Measurements from ENCODE around the gene WIZ. TPM values are rescaled to one million over a fixed set of nuclear protein-coding genes. Genes with fewer than 3 reads are reported as not detected.

The WIZ gene
- total RNA-seq, 1 donor from 2014 or later = 38.7 TPM

GRCh38 chr19:15436826-15437110 lies 13.0 kb downstream of the WIZ start:
- Mint-ChIP-seq H3K36me3 (ENCODE audit: low read depth) (peaks cover 3% of the 10 kb centered on the region), H3K4me1 (ENCODE audit: low read depth) (peaks cover 15% of the 10 kb centered on the region), H3K4me3 (no peak overlapping the region), H3K9me3 (no peaks in the 10 kb centered on the region), H3K27me3 (ENCODE audit: insufficient read depth) (no peaks in the 10 kb centered on the region), H3K27ac (no peak overlapping the region)
- DNase-seq (ENCODE audit: low spot score) = no peak
- intact Hi-C loops (cut with micrococcal nuclease) = no loop called here

- peaks cover 20% of the 10 kb centered on the region for H3K4me1 Mint-ChIP-seq (ENCODE audit: low read depth)
- no peaks in the 10 kb centered on the region for H3K9me3 Mint-ChIP-seq
- DNase-seq (ENCODE audit: low spot score) = no peak
- no peak overlapping the region for H3K4me3 Mint-ChIP-seq
- intact Hi-C loops (cut with micrococcal nuclease) = no loop called here
- no peaks in the 10 kb centered on the region for H3K27me3 Mint-ChIP-seq (ENCODE audit: insufficient read depth)
- peaks cover 4% of the 10 kb centered on the region for H3K36me3 Mint-ChIP-seq (ENCODE audit: low read depth)
- H3K27ac Mint-ChIP-seq = no peak overlapping the region
Observed at GRCh38 chr19:15436012-15436825, 13.5 kb downstream of the WIZ start.

GRCh38 chr19:15433519-15434069 lies 16.2 kb downstream of the WIZ start:
- Mint-ChIP-seq H3K4me3 (peak overlapping the region; percentile 91), H3K36me3 (ENCODE audit: low read depth) (peaks cover 8% of the 10 kb centered on the region), H3K9me3 (no peaks in the 10 kb centered on the region), H3K27ac (peak overlapping the region; percentile 88), H3K4me1 (ENCODE audit: low read depth) (peaks cover 31% of the 10 kb centered on the region), H3K27me3 (ENCODE audit: insufficient read depth) (no peaks in the 10 kb centered on the region)
- intact Hi-C loops (cut with micrococcal nuclease) = loop anchor here (1.0 kb wide), 2 partner anchors 16 to 34 kb away; partner anchors contain the start of gene WIZ
- no peak for DNase-seq (ENCODE audit: low spot score)

- peak; percentile 94 for DNase-seq (ENCODE audit: low spot score)
- Mint-ChIP-seq H3K4me3 (peak overlapping the region; percentile 91), H3K9me3 (no peaks in the 10 kb centered on the region), H3K36me3 (ENCODE audit: low read depth) (peaks cover 11% of the 10 kb centered on the region), H3K27me3 (ENCODE audit: insufficient read depth) (no peaks in the 10 kb centered on the region), H3K4me1 (ENCODE audit: low read depth) (peaks cover 31% of the 10 kb centered on the region), H3K27ac (peak overlapping the region; percentile 88)
- intact Hi-C loops (cut with micrococcal nuclease) = loop anchor here (1.0 kb wide), 6 partner anchors 14 to 122 kb away; partner anchors contain the start of genes AKAP8 and WIZ
Observed at GRCh38 chr19:15432629-15433518, 16.9 kb downstream of the WIZ start.

- Mint-ChIP-seq H3K4me3 (peak overlapping the region; percentile 99), H3K4me1 (ENCODE audit: low read depth) (peaks cover 31% of the 10 kb centered on the region), H3K36me3 (ENCODE audit: low read depth) (peaks cover 17% of the 10 kb centered on the region), H3K27ac (peak overlapping the region; percentile 96), H3K9me3 (no peaks in the 10 kb centered on the region), H3K27me3 (ENCODE audit: insufficient read depth) (no peaks in the 10 kb centered on the region)
- intact Hi-C loops (cut with micrococcal nuclease) = loop anchor here (1.0 kb wide), 4 partner anchors 13 to 123 kb away; partner anchors contain the start of gene AKAP8
- DNase-seq (ENCODE audit: low spot score) = no peak
Observed at GRCh38 chr19:15432018-15432494, 17.7 kb downstream of the WIZ start.

- Mint-ChIP-seq H3K9me3 (no peaks in the 10 kb centered on the region), H3K4me3 (peak overlapping the region; percentile 99), H3K27me3 (ENCODE audit: insufficient read depth) (no peaks in the 10 kb centered on the region), H3K36me3 (ENCODE audit: low read depth) (peaks cover 21% of the 10 kb centered on the region), H3K4me1 (ENCODE audit: low read depth) (peaks cover 32% of the 10 kb centered on the region), H3K27ac (peak overlapping the region; percentile 96)
- intact Hi-C loops (cut with micrococcal nuclease) = loop anchor here (1.0 kb wide), 4 partner anchors 12 to 124 kb away; partner anchors contain the start of gene AKAP8
- no peak for DNase-seq (ENCODE audit: low spot score)
Observed at GRCh38 chr19:15431396-15432017, 18.2 kb downstream of the WIZ start.

- H3K36me3 Mint-ChIP-seq (ENCODE audit: low read depth) = peaks cover 28% of the 10 kb centered on the region
- H3K27me3 Mint-ChIP-seq (ENCODE audit: insufficient read depth) = no peaks in the 10 kb centered on the region
- peak overlapping the region; percentile 96 for H3K27ac Mint-ChIP-seq
- H3K4me3 Mint-ChIP-seq = peak overlapping the region; percentile 99
- no peaks in the 10 kb centered on the region for H3K9me3 Mint-ChIP-seq
- intact Hi-C loops (cut with micrococcal nuclease) = no loop called here
- DNase-seq (ENCODE audit: low spot score) = no peak
- H3K4me1 Mint-ChIP-seq (ENCODE audit: low read depth) = peaks cover 34% of the 10 kb centered on the region
Observed at GRCh38 chr19:15430526-15431120, 19.1 kb downstream of the WIZ start.

- H3K9me3 Mint-ChIP-seq = no peaks in the 10 kb centered on the region
- peaks cover 34% of the 10 kb centered on the region for H3K4me1 Mint-ChIP-seq (ENCODE audit: low read depth)
- DNase-seq (ENCODE audit: low spot score) = no peak
- intact Hi-C loops (cut with micrococcal nuclease) = no loop called here
- H3K4me3 Mint-ChIP-seq = peak overlapping the region; percentile 99
- no peak overlapping the region for H3K27ac Mint-ChIP-seq
- H3K27me3 Mint-ChIP-seq (ENCODE audit: insufficient read depth) = no peaks in the 10 kb centered on the region
- H3K36me3 Mint-ChIP-seq (ENCODE audit: low read depth) = peaks cover 30% of the 10 kb centered on the region
Observed at GRCh38 chr19:15429825-15430467, 19.8 kb downstream of the WIZ start.

GRCh38 chr19:15428956-15429824 lies 20.6 kb downstream of the WIZ start:
- Mint-ChIP-seq H3K4me3 (peak overlapping the region; percentile 26), H3K9me3 (no peaks in the 10 kb centered on the region), H3K27ac (no peak overlapping the region), H3K27me3 (ENCODE audit: insufficient read depth) (no peaks in the 10 kb centered on the region), H3K36me3 (ENCODE audit: low read depth) (peaks cover 32% of the 10 kb centered on the region), H3K4me1 (ENCODE audit: low read depth) (peaks cover 34% of the 10 kb centered on the region)
- DNase-seq (ENCODE audit: low spot score) = no peak
- intact Hi-C loops (cut with micrococcal nuclease) = no loop called here

- intact Hi-C loops (cut with micrococcal nuclease) = no loop called here
- Mint-ChIP-seq H3K9me3 (no peaks in the 10 kb centered on the region), H3K4me1 (ENCODE audit: low read depth) (peaks cover 28% of the 10 kb centered on the region), H3K27ac (no peak overlapping the region), H3K27me3 (ENCODE audit: insufficient read depth) (no peaks in the 10 kb centered on the region), H3K36me3 (ENCODE audit: low read depth) (peaks cover 40% of the 10 kb centered on the region), H3K4me3 (no peak overlapping the region)
- no peak for DNase-seq (ENCODE audit: low spot score)
Observed at GRCh38 chr19:15427991-15428471, 21.7 kb downstream of the WIZ start.

GRCh38 chr19:15427350-15427700 lies 22.4 kb downstream of the WIZ start:
- Mint-ChIP-seq H3K4me3 (no peak overlapping the region), H3K27ac (peak overlapping the region; percentile 55), H3K27me3 (ENCODE audit: insufficient read depth) (no peaks in the 10 kb centered on the region), H3K9me3 (no peaks in the 10 kb centered on the region), H3K4me1 (ENCODE audit: low read depth) (peaks cover 26% of the 10 kb centered on the region), H3K36me3 (ENCODE audit: low read depth) (peaks cover 46% of the 10 kb centered on the region)
- DNase-seq (ENCODE audit: low spot score) = no peak
- intact Hi-C loops (cut with micrococcal nuclease) = no loop called here
